ENCODE data around the gene SUV39H2.

GRCh38 chr10:14947268-14947667 is 68.6 kb downstream of the SUV39H2 start:
- TF ChIP-seq CTCF (IDR thresholded peaks at IDR 0.05) (no peak), POLR2A (IDR thresholded peaks at IDR 0.05) (no peak)

Data from body of pancreas (tissue), 4 donors.